NCI-H187 (cell line): ENCODE measurements around the gene WDR12.
"Not testable (repeated sequence)": the region's sequence is repeated elsewhere in the genome, so short reads cannot be mapped to it uniquely, and the experiment has no call there.

Source experiments
- DNase-seq, 2 experiments: peaks; one replicate each; lab custom pipeline; 2025; lab: John Stamatoyannopoulos, UW

Gene WDR12

DNA sequence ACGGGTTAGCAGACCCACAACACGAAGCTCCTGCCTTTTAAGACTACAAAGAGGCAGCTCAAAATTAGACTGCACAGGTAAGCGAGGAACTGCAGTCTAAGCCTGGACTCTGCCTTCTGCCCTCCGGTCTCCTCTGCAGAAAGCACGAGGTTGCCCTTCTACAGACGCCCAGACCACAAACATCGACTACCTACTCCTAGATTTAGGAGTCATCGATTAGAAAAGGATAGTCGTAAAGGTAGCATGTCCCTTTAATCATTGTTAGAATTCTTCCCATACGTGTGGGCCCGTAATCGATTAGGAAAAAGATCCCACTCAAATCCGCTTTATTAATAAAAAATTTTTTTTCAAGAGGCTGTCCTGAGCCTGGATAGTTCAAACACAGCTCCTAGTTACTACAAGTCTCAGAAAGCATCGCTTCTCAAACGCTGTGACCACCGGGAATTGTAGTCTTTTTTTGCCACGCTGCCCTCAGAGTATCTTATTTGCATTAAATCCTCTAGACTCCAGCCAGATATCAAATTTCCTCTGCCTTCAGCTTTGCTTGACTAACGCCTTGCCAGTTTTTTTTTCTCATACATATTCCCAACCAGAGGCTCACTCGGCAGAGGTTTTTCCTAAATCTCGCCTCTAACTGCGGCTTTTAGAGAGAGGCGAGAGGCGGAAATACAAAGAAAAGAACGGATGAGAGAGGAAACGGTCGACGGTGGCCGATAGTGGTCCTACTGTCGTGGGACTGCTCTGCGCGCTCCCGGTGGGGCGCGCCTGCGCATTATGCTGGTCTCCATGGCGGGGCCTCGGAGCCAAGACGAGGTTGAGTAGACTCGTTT is at the start of gene WDR12, which contains the start of gene CARF:
Gene WDR12, minus strand, starts transcription at position 162 of the 830 bp plus-strand sequence. CDS start 197 bp downstream, outside the sequence.
Gene CARF, plus strand, starts transcription at position 764 of the 830 bp plus-strand sequence. CDS start 29,628 bp downstream, outside the sequence.
- DNase-seq = peak; percentile 63 to 92

GRCh38 chr2:202960524-202960923 is 49.1 kb upstream of the WDR12 start:
- DNase-seq = no peak

- no peak for DNase-seq
These were observed 39.1 kb upstream of the WDR12 start for GRCh38 chr2:202950592-202950991.

DNA sequence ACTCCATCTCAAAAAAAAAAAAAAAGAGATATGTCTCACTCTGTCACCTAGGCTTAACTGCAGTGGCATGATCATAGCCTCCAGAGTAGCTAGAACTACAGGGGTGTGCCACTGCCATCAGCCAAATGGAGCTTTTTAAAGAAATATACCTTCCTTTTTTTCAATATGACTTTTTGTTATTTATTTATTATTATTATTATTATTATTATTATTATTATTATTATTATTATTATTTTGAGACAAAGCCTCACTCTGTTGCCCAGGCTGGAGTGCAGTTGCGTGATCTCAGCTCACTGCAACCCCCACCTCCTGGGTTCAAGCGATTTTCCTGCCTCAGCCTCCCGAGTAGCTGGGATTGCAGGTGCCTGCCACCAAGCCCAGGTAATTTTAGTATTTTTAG is 37.9 kb upstream of the WDR12 start:
- not testable (repeated sequence) for DNase-seq

- DNase-seq = no peak
These were observed 34.0 kb upstream of the WDR12 start for GRCh38 chr2:202945497-202945896.

DNA sequence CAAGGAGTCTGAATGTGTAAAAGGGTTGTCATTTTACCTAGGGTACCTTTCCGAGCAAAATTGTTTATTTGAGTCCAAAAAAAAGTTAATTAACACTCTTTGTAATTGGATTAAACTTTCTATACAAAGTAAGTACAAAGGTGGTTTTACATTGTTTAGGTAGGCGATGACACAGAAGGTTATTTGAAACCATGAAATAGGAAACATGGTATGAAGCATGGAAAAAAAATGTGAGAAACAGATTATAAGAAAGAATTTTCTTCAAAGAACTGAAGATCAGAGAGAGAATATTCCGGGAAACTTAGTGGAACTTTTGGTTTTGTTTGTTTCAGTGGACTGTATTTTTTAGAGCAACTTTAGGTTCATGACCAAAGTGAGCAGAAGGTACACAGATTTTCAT is 33.3 kb upstream of the WDR12 start:
- no peak for DNase-seq

- DNase-seq = no peak
These were observed 32.9 kb upstream of the WDR12 start for GRCh38 chr2:202944408-202944807.

DNA sequence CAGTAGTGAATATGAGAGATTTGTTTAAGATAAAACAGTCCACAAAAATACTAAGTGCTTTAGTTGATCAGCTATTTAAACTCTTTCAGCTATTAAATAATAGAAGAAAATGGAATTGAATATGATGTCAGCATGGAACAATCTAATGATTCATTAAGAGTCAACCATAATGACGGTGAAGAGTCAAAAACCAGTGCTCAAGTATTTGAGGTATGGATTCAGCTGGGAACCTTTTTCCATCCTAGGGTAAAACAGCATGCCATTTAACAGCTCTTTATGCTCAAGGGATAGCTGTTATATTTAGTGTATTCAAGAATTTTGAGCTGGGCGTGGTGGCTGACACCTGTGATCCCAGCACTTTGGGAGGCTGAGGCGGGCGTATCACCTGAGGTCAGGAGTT is 30.3 kb upstream of the WDR12 start:
- no peak for DNase-seq

GRCh38 chr2:202938960-202939359 is 27.5 kb upstream of the WDR12 start:
- DNase-seq = no peak

GRCh38 chr2:202934456-202934855 is 23.0 kb upstream of the WDR12 start:
- DNase-seq = no peak

GRCh38 chr2:202933958-202934357 is 22.5 kb upstream of the WDR12 start:
- DNase-seq = no peak

- DNase-seq = no peak
These were observed 21.7 kb upstream of the WDR12 start for GRCh38 chr2:202933139-202933510.

DNA sequence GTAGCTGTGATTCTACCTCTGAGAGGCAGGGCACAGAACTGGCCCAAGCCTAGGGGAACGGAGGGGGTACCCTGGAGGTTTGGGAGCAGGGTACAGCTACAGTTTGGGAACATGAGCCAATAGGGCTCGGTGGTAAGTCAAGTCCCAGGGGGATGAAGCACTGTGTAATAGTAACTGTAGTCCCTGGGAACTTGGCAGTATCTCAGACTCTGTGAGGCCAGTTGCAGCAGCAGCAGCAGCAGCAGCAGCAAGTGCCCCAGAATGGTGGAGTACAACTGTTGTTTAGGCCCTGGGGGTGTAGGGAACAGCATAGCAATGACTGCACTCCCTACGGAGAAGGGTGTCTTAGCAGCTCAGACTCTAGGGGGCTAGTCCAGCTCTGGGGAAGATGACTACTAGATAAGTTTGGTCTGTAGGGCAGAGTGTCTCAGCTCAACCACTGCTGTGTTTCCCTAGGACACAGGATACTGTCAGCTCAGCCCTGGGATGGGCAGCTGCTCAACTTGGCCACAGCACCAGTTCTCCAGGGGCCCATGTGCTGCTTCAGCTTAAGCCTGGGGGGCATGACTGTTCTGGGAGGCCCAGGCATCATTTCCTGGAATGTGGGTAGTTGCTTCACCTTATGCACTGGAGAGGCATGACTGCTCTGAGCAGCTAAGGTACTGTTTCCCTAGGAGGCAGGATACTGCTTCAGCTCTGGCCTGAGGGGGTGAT is 21.1 kb upstream of the WDR12 start:
- DNase-seq = no peak

GRCh38 chr2:202918860-202919259 is 7.4 kb upstream of the WDR12 start:
- no peak for DNase-seq

GRCh38 chr2:202912342-202913201 is 1.1 kb upstream of the WDR12 start:
- not testable (repeated sequence) for DNase-seq

GRCh38 chr2:202911203-202911511 is 316 bp downstream of the WDR12 start:
- DNase-seq = no peak

GRCh38 chr2:202910698-202911097 is 775 bp downstream of the WDR12 start:
- DNase-seq = no peak

DNA sequence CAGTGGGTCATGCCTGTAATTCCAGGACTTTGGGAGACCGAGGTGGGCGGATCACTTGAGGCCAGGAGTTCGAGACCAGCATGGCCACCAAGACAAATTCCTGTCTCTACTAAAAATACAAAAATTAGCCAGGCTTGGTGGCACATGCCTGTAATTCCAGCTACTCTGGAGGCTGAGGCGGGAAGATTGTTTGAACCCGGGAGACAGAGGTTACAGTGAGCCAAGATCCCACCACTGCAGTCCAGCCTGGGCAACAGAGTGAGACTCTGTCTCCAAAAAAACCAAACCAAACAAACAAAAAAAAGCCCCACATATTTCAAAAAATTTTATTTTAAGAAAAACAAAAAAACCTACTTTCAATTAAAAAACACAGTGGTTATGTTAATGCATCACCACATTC is 1.2 kb downstream of the WDR12 start:
- not testable (repeated sequence) for DNase-seq

- DNase-seq = no peak
These were observed 1.9 kb downstream of the WDR12 start for GRCh38 chr2:202909394-202910192.

DNA sequence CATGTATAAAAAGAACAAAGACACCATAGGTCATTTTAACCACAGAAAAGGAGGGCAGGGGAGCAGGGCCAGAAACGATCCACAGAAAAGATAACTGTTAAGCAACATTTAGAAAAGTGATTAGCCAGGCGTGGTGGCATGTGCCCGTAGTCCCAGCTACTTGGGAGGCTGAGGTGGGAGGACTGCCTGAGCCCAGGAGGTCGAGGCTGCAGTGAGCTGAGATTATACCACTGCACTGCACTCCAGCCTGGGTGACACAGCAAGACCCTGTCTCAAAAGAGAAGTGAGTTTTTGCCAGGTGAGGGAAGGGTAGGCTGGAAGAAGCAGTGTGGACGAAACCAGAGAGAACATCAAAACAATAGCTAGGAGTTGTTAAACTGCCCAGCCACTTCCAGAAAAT is 3.3 kb downstream of the WDR12 start:
- no peak for DNase-seq

DNA sequence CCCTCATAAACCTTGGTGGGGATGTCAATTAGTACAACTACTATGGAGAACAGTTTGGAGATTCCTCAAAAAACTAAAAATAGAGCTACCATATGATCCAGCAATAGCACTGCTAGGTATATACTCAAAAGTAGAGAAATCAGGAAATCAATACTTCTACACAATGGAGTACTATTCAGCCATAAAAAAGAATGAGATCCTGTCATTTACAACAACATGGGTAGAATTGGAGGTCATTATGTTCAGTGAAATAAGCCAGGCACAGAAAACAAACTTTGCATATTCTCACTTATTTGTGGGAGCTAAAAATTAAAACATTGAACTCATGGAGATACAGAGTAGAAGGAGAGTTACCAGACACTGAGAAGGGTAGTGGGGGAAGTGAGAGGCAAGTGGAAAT is 6.0 kb downstream of the WDR12 start:
- not testable (repeated sequence) for DNase-seq

GRCh38 chr2:202885190-202885589 is 26.3 kb downstream of the WDR12 start:
- DNase-seq = no peak
